D721Med (cell line): ENCODE data around the gene TMEM140.

Experiments
- DNase-seq: peaks from one replicate; pipeline ENCODE4 v3.0.0; 2011; ENCODE audit warnings: low spot score; ENCODE audit not compliant: insufficient read length
- FAIRE-seq: peaks from 2 replicates; lab custom pipeline; 2011; peaks lifted over from hg19 to GRCh38; lab: Jason Lieb, UNC
- CTCF ChIP-seq: IDR thresholded peaks from 2 replicates; pipeline ENCODE4 v1.5.1; 2012; ENCODE audit warnings: mild to moderate bottlenecking, control low read depth; ENCODE audit not compliant: insufficient read depth; ENCODE audit errors: missing control alignments

Gene TMEM140

DNA sequence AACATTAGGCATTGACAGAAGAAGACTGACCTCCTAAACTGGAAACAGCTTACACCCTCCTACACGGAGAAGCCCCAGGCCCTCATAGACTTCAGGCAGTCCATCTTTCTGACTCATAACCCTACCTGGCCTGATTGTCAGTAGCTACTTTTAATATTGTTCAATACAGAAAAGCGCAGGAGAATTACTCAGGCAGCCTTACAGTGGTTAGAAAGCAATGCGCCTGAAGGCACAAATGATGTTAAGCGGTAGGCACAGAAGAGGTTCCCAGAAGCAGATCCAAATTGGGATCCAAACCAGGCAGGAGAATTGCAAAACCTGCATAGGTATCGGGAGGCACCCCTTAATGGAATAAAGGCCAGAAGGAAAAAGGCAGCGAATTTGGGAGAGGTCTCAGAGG, 28.1 kb downstream of the TMEM140 start:
- TF ChIP-seq CTCF = no peak
- DNase-seq (no peak), FAIRE-seq (no peak)

DNA sequence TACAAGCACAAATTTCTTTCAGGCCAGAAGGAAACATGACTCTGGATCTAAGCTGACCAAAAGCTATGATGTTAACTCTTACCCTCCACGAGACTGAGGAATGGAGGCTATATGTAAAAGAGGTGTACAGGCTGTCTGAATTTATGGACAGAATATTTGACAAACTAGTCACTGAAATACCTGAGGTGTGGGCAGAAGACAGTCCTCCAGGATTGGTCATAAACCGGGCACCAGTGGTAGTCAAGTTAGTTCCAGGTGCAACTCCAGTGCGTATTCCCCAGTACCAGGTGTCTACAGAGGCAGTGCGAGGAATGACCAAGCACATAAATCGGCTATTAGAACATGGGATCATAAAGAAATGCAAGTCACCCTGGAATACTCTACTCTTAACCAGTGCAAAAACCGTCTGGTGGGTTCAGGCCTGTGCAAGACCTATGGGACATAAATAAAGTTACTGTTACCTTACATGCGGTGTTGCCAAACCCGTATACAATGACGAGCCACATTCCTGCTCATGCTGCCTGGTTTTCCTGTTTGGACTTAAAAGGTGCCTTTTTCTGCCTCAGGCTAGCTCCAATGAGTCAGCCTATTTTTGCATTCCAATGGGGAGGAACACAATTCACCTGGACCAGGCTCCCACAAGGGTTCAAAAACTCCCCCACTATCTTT, 29.3 kb downstream of the TMEM140 start:
- no peak for FAIRE-seq
- DNase-seq = no peak
- no peak for TF ChIP-seq CTCF

GRCh38 chr7:135178364-135178763, 30.5 kb downstream of the TMEM140 start:
- DNase-seq (no peak), FAIRE-seq (no peak)
- no peak for TF ChIP-seq CTCF

- DNase-seq = no peak
- TF ChIP-seq CTCF = no peak
- FAIRE-seq = no peak
Measured at GRCh38 chr7:135179321-135179925, 31.6 kb downstream of the TMEM140 start.

DNA sequence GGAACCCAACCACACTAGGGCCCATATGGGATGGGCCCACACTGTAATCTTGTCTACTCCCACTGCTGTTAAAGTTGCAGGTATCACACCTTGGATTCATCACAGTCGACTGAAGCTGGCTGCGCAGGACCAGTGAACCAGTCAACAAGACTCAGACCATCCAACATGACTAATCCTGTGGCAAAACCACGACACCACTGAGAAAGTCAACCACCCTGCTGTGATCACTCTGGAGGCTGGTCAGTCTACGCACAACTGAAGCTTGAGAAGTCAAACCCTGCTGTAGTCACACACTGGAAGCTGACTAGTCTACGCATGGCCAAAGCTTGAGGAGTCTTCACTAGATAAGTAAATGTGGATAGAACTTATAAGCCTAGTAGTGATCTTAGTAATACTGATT, 32.2 kb downstream of the TMEM140 start:
- no peak for FAIRE-seq
- no peak for TF ChIP-seq CTCF
- DNase-seq = no peak

GRCh38 chr7:135181261-135181928, 33.5 kb downstream of the TMEM140 start:
- DNase-seq (no peak), FAIRE-seq (no peak)
- TF ChIP-seq CTCF = no peak
